ENCODE results near the gene SUCO.
"Not testable (repeated sequence)": the region's sequence is repeated elsewhere in the genome, so short reads cannot be mapped to it uniquely, and the experiment has no call there.

Gene SUCO

DNA sequence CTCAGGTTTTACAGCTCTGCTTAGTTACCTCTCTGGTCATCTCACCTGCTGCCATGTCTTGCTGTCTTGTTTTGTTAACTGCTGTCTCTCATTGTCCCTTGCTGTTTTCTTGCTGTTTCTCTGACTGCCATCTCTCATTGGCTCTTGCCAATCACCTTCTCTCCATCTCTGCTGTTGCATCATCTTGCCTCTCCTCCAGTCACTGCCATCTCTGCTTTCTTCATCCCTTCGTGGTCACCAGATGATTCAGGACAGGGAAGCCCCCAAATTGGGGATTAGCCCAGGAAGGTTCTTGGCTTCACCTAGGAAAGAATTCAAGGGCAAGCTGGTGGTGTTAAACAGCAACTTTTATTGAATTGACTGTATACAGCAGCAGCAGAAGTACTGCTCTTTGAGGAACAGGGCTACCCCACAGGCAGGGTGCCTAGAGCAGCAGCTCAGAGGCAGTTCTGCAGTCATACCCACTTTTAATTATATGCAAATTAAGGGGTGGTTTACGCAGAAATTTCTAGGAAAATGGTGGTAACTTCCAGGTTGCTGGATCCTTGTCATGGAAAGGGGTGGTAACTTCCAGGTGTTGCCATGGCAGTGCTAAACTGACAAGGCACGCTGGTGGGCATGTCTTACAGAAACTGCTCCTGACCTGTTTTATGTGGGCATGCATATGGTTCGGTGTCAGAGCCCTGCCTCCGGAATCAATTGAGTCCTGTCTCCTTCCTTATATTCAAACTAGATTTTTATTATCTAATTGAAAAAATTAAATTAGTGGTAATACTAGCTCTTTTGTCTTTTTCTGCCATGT lies 33.4 kb downstream of the SUCO start:
- no peak for DNase-seq

DNA sequence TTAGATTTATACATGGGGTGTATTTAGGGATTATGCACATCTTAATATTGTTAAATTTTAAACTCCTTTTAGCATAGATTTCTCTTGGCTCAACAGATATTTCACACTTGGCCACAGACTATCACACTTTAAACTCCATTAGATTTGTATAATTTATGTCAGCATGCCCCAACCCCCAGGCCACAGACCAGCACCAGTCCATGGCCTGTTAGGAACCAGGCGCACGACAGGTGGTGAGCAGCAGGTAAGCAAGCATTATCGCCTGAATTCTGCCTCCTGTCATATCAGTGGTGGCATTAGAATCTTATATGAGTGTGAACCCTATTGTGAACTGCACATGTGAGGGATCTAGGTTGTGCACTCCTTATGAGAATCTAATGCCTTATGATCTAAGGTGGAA lies 34.8 kb downstream of the SUCO start:
- DNase-seq = no peak

DNA sequence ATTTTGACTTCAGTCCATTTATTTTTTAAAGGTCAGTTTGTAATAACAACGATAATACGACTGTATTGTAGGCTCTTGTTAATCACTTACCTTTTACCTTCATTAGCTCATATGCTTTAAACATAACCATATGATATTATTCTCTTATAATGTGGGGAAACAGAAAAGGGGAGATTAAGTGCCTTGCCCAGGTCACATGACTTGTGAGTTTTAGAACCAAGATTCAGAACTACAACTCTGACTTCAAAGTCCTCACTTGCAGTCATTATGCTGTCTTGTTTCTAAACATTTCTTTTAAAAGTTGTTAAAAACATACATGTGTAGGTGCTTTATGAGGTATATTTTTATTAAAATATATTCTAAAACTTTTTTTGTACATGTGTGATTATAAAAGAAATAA lies 41.1 kb downstream of the SUCO start:
- no peak for DNase-seq

DNA sequence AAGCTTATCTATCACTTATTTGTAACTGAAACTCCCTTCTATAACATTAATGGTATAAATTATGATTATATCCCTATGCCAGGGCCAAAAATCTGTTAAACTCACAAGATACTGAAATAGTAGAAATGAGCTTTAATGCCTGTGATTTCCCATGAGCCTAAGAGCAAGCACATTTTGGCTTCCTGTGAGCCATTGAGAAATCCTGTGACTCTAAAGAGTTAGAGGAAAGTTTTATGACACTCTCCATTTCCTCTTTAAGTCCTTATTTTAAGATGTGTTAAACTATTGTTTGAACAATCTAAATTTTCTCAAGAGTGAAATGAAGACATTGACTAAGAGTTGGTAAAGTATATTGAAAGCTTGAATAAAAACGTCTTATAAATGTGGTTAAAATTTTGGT lies 45.6 kb downstream of the SUCO start:
- no peak for DNase-seq

DNA sequence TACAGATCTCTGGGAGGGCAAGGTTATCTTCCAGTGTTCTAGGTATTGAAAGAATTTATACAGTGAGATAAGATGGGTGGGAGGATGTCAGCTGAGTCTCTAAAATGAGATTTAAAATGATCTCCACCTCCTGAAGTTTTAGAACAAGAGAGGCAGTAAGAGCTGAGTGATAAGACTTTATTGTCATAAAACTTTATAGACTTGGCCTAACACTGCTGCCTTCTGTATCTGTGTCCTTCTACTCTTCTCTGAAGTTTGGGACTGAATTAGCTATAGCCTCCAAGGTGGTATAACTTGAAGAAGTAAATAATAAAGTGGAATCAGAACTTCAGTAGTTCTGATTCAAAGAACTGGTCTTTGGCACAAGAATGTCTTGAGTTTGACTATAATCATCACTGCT lies 48.3 kb downstream of the SUCO start:
- no peak for DNase-seq

DNA sequence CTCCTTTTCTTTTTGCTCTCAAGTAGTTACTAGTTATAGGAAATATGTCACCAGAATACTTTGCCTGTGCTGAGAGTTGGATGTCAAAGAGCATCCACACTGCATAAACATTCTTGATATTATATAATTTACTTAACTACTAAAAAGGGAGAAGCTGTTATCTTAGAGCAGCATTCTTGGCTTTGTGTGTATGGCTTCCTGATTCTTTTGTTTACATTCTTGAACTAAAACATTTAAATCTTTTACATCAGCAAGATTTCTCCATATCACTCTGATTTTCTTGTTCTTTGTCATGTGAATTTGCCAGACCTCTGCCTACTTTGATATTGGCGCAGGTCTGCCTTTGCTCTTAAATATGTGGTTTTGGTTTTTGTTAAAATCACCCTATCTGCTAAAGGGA lies 48.8 kb downstream of the SUCO start:
- DNase-seq = no peak

DNA sequence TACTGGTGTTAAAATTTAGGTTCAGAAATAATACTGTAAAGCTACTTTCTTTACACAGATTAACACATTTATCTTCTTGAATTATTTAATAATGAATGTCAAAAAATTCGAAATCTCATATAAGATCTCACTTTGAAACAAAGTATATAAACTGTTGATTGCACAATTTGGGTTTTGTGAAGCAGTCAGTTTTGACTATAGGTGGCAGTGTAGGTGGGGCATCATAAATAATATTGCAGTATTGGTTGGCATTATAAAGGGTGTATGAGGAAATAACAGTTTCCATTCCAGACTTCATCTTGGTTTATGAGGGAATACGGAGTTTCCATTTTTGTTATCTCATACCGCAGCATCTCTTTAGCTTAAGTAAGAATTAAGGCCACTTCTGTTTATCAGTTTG lies 49.9 kb downstream of the SUCO start:
- DNase-seq = no peak

DNA sequence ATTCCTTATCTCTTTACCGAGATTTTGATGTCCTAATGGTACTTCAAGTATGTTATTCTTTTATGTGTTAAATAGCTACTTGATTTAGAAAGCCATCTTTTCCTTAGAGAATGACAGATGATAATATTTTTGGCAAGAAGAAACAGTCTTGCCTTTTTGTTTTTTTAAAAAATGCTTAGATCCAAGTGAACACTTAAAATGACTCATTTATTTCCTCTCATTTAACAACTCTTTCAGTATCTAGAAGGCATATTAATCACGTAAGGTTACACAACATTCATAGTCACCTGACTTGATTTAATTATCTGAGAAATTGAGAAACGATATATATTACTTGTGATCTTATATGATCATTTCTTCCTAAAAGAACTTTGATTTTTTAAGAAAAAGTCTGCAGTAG lies 52.4 kb downstream of the SUCO start:
- no peak for DNase-seq

DNA sequence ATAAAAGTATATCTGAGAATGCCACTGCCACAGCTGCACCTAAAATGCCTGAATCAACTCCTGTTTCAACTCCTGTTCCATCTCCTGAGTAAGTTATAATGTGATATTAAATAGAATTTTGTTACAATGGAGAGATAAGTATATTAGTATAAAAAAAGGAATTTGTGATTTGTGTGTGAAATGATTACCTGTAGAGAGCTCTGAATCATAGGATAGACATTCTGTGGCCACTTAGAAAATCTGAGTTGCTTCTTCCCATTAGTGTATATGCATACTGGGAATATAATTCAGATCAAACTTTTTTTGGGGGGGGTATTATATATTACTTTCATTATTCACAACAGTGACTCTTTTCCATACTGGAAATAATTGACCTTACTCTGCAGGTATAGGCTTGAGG lies 52.9 kb downstream of the SUCO start:
- DNase-seq = no peak

DNA sequence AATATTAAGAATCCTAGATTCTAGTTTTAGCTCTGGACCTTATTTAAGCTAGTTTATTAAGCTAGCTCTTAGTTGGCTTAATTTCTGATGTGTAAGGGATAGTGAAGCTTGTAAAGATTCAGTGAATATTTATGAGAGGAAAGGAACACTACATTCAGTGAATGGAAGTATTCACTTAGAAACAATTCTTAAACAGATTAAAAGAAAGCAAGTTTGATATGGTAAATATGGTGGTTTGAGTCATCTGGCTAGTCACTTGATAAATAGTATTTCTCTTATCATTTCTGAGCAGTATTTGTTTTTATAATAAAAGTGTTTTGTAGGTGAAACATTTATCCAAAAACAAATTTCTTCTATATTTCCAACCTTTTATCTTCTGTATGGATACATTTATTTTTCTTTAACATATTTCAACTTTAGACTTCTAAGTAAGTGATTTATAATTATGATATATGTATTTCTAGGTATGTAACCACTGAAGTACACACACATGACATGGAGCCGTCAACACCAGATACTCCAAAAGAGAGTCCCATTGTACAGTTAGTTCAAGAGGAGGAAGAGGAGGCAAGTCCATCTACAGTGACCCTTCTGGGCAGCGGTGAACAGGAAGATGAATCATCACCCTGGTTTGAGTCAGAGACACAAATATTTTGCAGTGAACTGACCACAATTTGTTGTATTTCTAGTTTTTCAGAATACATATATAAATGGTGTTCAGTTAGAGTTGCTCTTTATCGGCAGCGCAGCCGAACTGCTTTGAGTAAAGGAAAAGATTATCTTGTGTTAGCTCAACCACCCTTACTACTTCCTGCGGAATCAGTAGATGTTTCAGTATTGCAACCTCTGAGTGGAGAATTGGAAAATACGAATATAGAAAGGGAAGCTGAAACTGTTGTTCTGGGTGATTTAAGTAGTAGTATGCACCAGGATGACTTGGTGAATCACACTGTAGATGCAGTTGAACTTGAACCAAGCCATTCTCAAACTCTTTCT lies 55.6 kb downstream of the SUCO start:
- DNase-seq = no peak

DNA sequence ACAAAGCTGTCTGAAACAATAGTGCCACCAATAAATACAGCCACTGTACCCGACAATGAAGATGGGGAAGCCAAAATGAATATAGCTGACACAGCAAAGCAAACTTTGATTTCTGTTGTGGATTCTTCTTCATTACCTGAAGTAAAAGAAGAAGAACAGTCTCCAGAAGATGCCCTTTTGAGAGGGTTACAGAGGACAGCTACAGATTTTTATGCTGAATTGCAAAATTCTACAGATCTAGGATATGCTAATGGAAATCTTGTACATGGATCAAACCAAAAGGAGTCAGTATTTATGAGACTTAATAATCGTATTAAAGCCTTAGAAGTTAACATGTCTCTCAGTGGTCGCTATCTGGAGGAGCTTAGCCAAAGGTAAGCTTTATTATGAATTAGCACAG lies 56.6 kb downstream of the SUCO start:
- no peak for DNase-seq

DNA sequence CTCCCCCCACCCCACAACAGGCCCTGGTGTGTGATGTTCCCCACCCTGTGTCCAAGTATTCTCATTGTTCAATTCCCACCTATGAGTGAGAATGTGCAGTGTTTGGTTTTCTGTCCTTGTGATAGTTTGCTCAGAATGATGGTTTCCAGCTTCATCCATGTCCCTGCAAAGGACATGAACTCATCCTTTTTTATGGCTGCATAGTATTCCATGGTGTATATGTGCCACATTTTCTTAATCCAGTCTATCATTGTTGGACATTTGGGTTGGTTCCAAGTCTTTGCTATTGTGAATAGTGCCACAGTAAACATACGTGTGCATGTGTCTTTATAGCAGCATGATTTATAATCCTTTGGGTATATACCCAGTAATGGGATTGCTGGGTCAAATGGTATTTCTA lies 58.5 kb downstream of the SUCO start:
- not testable (repeated sequence) for DNase-seq

DNA sequence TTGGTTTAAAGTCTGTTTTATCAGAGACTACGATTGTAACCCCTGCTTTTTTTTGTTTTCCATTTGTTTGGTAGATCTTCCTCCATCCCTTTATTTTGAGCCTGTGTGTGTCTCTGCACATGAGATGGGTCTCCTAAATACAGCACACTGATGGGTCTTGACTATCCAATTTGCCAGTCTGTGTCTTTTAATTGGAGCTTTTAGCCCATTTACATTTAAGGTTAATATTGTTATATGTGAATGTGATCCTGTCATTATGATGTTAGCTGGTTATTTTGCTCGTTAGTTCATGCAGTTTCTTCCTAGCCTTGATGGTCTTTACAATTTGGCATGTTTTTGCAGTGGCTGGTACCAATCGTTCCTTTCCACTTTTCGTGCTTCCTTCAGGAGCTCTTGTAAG lies 62.1 kb downstream of the SUCO start:
- not testable (repeated sequence) for DNase-seq

DNA sequence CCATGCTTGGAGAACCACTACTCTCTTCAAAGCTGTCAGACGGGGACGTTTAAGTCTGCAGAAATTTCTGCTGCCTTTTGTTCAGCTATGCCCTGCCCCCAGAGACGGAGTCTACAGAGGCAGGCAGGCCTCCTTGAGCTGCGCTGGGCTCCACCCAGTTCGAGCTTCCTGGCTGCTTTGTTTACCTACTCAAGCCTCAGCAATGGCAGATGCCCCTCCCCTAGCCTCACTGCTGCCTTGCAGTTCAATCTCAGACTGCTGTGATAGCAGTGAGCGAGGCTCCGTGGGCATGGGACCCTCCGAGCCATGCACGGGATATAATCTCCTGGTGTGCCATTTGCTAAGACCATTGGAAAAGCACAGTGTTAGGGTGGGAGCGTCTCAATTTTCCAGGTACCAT lies 63.8 kb downstream of the SUCO start:
- DNase-seq = not testable (repeated sequence)

DNA sequence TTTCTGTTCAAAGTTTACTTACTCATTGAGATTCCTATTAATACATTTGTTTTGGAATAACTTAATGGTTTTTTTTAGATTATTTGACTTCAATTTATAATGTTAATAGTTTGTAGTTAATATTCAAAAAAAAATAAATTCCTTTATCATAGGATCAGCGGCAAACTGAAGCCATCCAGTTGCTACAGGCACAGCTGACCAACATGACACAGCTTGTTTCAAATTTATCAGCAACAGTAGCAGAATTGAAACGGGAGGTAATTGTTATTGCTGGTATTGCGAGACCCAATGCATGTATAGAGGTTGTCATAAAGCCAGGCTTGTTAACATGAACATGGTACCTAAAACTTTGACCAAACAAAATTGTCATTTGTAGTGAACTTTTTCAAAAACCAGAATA lies 67.0 kb downstream of the SUCO start:
- DNase-seq = no peak

DNA sequence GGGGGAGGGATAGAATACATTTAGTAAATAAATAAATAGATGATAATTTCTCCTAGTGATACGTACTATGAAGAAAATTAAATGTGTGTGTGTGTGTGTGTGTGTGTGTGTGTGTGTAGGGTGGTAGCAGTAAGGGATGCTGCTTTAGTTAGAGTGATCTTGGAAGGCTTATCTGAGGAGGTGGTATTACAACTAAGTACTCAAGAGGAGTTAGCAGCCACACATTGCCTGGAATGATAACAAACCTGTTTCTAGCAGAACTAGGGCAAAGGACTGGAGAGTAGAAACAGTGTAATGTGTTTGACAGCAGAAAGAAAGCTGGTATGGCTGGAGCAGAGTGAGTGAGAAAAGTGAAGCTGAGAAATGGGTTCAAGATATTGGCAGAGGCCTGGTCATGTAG lies 67.7 kb downstream of the SUCO start:
- no peak for DNase-seq

DNA sequence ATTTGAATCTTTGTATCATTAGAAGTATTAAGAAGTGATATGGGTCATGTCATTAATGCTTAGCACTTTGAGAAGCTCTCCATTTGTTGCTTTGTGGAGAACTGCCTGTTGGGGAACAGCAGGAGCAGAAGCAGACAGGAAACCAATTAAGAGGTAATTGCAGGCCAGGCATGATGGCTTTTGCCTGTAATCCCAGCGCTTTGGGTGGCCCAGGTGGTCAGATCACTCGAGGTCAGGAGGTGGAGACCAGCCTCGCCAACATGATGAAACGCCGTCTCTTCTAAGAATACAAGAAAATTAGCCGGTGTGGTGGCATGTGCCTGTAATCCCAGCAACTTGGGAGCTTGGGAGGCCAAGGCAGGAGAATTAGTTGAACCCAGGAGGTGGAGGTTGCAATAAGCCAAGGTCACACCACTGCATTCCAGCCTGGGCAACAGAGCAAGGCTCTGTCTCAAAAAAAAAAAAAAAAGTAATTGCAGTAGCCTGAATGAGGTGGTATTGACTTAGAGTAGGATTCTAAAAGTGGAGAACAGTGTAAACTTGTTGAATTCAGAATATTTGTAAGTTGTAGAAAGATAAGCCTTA lies 68.2 kb downstream of the SUCO start:
- DNase-seq = peak; percentile 86

DNA sequence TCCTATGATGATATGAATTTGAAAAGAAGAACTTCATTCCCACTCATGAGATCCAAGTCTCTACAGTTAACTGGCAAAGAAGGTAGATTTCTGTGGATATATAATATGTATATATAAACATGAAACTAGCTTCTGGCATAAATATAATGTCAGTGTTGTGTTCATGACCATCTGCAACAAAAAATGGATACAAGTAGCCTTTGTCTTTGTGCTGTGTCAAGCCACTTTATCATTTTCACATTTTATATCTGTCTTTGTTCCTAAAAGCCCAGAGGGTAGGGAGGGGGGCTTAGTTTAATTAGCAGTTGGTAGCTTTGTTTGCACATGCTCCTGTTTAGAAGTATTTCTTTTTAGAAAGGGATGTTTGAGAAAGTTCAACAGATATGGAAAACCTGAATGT lies 69.8 kb downstream of the SUCO start:
- DNase-seq = peak; percentile 70

DNA sequence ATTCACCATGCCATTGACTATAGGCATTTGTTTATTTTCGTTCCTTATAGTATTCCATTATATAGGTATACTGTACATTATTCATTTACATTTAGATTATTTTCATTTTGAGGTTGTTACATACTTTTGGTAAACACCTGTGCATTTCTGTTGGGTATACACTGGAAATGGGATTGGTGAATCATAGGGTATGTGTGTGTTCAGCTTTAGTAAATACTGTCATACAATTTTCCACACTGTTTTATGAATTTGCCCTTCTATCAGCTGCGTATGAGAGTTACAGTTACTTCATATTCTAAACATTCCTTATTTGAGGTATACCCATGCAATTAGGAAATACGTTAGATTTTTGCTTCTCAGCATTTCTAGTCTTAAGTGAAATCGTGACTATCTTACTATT lies 70.9 kb downstream of the SUCO start:
- DNase-seq = no peak

DNA sequence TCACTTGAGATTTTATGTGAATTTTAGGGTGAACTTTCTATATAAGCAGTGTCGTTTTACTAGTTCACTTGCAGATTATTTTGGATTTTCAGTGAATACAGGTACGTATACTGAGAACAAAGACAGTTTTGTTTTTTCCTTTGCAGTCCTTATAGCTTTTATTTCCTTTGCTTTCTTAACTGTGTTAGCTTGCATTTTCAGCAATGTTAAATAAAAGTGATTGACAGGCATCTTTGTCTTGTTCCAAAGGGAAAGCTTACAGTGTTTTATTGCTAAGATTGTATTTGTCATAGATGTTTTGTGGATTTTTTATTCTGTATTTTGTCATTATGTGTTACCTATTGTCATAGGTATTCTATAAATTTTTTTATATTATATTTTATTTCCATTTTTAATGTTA lies 72.7 kb downstream of the SUCO start:
- DNase-seq = no peak

DNA sequence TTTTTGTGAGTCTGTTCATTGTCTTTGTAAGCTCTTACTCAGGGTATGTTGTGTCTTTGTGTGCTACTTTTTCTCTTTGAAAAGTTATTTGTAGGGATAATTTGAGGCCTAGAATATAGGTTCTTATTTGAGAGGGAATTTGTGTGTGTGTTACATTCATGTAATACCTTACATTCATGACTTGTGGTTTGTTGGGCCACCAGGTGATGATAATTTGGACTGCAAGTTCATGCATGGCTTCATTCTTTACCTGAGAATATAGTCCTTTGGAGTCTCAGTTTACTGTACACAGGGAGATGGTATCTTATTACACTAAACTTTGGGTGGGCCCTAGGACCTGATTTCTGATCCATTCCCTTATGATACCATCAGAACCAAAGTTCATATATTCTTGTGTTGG lies 74.2 kb downstream of the SUCO start:
- no peak for DNase-seq

DNA sequence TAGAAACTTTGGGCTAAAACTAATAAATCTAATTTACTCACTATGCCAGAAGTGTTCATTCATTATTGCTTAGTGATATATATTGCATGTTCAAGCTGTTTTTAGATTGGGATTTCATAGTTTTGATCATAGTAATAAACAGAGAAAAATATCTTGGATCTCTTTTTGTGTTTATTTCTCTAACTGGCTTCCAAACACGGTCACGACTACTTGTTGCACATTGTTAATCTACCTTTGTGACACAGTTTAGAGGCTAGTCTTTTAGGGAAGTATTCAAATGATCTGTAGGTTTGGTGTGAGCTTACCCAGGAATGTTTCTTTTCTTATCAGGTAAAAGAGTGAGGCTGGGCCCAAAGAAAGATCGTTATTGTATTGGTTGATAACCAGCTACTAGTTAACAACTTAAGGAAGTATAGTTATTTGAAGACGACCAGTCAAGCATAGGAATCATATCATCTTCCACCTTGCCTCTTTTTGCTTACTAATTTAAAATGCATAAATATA lies 75.2 kb downstream of the SUCO start:
- DNase-seq = no peak

DNA sequence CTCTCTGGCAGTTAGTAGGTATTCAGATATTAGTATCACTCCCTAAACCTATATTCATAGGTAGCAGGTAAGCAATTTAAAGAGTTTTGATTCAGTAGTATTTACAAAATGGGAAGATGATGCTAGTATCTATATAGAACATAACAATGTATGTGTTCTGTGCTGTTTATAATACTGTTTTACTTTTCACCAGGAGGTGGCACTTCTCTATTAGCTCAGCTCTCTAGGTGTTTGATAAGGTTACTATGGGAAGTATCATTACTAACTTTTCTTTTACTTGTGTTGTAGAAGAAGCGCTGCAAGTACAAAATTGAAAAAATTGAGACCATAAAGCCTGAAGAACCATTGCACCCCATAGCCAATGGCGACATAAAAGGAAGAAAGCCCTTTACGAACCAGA lies 76.6 kb downstream of the SUCO start:
- no peak for DNase-seq

DNA sequence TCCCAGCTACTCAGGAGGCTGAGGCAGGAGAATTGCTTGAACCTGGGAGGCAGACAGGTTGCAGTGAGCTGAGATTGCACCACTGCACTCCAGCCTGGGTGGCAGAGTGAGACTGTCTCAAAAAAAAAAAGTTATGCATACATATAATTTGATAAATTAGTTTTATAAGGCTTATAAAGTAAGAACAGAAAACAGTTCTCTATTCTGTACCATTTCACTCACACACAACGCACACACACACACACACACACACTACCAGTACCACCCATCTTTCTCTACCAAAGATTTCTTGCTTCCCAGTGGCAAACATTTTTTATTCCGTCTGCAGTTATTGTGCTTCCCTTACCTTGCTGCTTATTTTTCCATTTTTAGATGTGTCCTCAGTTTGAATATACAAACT lies 79.5 kb downstream of the SUCO start:
- no peak for DNase-seq

Data from NCI-H146 (cell line).